SJCRH30 (cell line): ENCODE data around the gene ITCH. TPM values are rescaled to one million over a fixed set of nuclear protein-coding genes. Genes with fewer than 3 reads are reported as not detected.
"Not testable (repeated sequence)": the region's sequence is repeated elsewhere in the genome, so short reads cannot be mapped to it uniquely, and the experiment has no call there.

Experiments
- DNase-seq, 2 experiments: peaks; one replicate each; pipeline ENCODE4 v3.0.0-alpha.2; 2015 to 2020
- H3K27ac ChIP-seq: fragments of 250-450 bp; sonication (Bioruptor Pico); 2 replicates; pipeline ENCODE4 v1.5.1; 2020; ENCODE audit warnings: mild to moderate bottlenecking, moderate library complexity
- H3K27me3 ChIP-seq: fragments of 250-450 bp; sonication (Bioruptor Pico); 2 replicates; pipeline ENCODE4 v1.5.1; 2020; ENCODE audit warnings: mild to moderate bottlenecking, moderate library complexity
- H3K36me3 ChIP-seq: fragments of 250-450 bp; sonication (Bioruptor Pico); 2 replicates; pipeline ENCODE4 v1.5.1; 2020; ENCODE audit warnings: mild to moderate bottlenecking, moderate library complexity
- H3K4me1 ChIP-seq: fragments of 250-450 bp; sonication (Bioruptor Pico); 2 replicates; pipeline ENCODE4 v1.5.1; 2020; ENCODE audit warnings: mild to moderate bottlenecking, moderate library complexity
- H3K4me3 ChIP-seq: fragments of 250-450 bp; sonication (Bioruptor Pico); 2 replicates; pipeline ENCODE4 v1.5.1; 2020; ENCODE audit warnings: mild to moderate bottlenecking, moderate library complexity
- H3K9me3 ChIP-seq: fragments of 250-450 bp; sonication (Bioruptor Pico); replicated peaks from 2 replicates; pipeline ENCODE4 v1.5.1; 2020; ENCODE audit warnings: mild to moderate bottlenecking, moderate library complexity
- total RNA-seq: library from RNA; depleted of rRNA; stranded (reverse); fragments of >200 nt; shearing (Covaris generic); gene quantifications from 2 replicates; pipeline ENCODE4 v1.2.3, GENCODE V29; 2014

The ITCH gene
- total RNA-seq, 1 experiment from 2014 or later, result 91.1 TPM

DNA sequence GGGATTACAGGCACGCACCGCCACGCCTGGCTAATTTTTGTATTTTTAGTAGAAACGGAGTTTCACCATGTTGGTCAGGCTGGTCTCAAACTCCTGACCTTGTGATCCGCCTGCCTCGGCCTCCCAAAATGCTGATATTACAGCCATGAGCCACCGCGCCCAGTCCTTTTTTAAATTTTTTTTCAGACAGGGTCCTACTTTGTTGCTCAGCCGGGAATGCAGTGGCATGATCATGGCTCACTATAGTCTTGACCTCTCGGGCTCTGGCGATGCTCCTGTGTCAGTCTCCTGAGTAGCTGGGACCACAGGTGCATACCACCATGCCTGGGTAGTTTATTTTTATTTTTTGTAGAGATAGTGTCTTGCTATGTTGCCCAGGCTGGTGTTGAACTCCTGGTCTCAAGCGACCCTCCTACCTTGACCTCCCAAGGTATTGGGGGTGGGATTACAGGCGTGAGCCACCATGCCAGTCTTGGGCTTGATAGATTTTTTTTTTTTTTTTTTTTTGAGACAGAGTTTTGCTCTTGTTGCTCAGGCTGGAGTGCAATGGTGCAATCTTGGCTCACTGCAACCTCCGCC, 19.9 kb downstream of the ITCH start:
- H3K4me1 ChIP-seq, DNase-seq, H3K9me3 ChIP-seq, H3K27me3 ChIP-seq, H3K27ac ChIP-seq, H3K4me3 ChIP-seq: not testable (repeated sequence)
- peaks cover 18% of the 10 kb centered on the region for H3K36me3 ChIP-seq

DNA sequence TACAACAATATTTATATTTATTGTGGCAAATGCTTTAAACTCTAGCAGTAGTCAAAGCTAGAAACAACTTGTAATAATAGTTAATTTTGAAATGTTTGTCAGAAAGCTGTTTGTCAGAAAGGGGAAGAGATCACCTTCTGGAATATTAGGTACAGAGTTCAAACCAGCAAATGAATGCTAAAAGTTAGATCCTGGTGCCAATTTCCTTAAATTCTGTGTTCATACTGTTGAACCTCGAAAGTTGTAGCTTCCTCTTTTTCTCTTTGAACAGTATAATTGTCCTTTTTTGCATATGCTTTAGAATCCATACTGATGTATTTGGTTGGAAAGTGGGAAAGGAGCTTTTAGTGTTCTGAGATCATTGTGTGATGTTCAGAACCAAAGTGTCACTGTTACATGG, 22.4 kb downstream of the ITCH start:
- H3K4me3 ChIP-seq, result no peak overlapping the region
- H3K27me3 ChIP-seq, result no peaks in the 10 kb centered on the region
- peaks cover 8% of the 10 kb centered on the region for H3K4me1 ChIP-seq
- DNase-seq, result no peak
- peaks cover 23% of the 10 kb centered on the region for H3K36me3 ChIP-seq
- H3K9me3 ChIP-seq, result no peaks in the 10 kb centered on the region
- H3K27ac ChIP-seq, result no peak overlapping the region

DNA sequence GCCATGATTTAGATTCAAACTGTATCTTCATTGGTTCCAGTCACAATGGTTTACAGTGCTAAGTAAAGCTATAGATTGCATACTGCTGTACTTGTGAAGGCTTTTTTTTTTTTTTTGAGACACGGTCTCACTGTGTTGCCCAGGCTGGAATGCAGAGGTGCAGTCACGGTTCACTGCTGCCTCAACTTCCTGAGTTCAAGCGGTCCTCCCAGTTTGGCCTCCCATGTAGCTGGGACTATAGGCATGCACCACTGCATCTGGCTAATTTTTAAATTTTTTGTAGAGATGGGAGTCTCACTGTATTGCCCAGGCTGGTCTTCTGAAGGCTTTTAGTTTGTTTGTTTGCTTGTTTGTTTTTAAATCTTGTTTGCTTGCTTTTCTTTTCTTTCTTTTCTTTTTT, 24.9 kb downstream of the ITCH start:
- no peak overlapping the region for H3K4me3 ChIP-seq
- H3K4me1 ChIP-seq, result peaks cover 20% of the 10 kb centered on the region
- no peaks in the 10 kb centered on the region for H3K9me3 ChIP-seq
- no peak for DNase-seq
- no peak overlapping the region for H3K27ac ChIP-seq
- peaks cover 32% of the 10 kb centered on the region for H3K36me3 ChIP-seq
- H3K27me3 ChIP-seq, result no peaks in the 10 kb centered on the region

DNA sequence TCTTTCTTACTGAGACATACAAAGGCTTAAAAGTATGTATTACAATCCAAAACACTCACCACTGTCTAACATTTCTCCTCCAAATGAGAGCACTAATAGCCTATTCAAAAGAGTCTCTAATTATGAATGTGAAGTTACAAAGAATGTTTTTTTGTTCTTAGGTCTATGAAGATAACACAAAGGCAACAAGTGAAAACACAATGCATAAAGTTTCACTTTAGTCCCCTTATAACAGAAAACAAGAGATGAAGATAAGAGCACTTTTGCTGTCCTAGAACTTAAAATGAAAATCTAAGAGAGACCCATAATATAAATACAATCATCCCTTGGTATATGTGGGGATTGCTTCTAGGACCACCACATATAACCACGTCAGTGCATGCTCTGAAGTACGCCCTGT, 25.6 kb downstream of the ITCH start:
- no peak overlapping the region for H3K4me3 ChIP-seq
- H3K27ac ChIP-seq, result no peak overlapping the region
- no peaks in the 10 kb centered on the region for H3K9me3 ChIP-seq
- H3K4me1 ChIP-seq, result peaks cover 20% of the 10 kb centered on the region
- peaks cover 38% of the 10 kb centered on the region for H3K36me3 ChIP-seq
- H3K27me3 ChIP-seq, result no peaks in the 10 kb centered on the region
- DNase-seq, result no peak

DNA sequence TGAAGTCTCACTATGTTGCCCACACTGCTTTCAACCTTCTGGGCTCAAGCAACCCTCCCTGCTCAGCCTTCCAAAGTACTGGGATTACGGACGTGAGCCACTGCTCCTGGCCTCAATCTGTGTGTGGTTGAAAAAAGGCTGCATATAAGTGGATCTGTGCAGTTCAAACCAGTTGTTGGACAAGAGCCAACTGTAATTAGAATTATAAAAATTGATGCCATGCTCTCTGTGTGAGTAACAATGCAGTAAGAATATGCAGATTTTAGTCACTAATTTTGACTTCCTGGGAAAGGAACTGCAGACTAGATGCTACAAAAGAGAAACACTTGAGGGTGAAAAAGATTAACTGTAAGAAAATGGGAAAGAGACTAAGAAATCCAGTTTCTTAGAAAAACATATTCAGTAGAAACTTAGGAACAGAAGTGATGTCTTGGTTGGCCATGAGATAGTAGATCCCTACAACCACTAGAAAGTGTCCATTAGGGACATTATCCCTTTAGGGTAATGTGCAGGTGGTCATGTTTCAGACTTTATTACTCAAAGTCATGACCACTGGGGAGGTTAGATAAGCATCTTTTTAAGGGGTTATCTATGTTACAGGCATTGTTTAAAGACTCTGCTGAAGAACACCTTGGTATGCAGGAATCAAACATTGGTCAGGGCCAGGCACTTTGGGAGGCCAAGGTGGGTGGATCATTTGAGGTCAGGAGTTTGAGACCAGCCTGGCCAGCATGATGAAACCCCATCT, 26.3 kb downstream of the ITCH start:
- Histone ChIP-seq H3K4me1 (peaks cover 20% of the 10 kb centered on the region), H3K27ac (no peak overlapping the region), H3K27me3 (no peaks in the 10 kb centered on the region), H3K9me3 (no peaks in the 10 kb centered on the region), H3K4me3 (no peak overlapping the region), H3K36me3 (peaks cover 43% of the 10 kb centered on the region)
- DNase-seq, result peak in 1 of 2 experiments; percentile 39

DNA sequence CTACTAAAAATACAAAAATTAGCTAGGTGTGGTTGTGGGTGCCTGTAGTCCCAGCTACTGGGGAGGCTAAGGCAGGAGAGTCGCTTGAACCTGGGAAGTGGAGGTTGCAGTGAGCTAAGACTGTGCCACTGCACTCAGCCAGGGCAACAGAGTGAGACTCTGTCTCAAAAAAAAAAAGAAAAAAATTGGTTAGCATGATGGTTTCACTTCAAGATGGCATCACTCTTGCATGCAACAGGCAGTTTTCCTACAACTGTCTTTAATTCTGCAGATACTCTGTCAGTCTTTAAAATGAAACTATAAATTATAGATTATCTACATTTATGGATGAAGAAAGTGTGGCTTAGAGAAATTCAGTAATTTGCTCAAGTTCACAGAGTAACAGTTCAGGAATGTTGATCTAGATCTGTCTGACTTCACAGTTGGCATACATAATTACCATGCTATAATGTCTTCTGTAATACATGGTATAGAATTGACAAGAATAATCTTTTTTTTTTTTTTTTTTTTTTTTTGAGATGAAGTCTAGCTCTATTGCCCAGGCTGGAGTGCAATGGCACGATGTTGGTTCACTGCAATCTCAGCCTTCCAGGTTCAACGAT, 27.0 kb downstream of the ITCH start:
- no peak overlapping the region for H3K27ac ChIP-seq
- DNase-seq, result no peak

DNA sequence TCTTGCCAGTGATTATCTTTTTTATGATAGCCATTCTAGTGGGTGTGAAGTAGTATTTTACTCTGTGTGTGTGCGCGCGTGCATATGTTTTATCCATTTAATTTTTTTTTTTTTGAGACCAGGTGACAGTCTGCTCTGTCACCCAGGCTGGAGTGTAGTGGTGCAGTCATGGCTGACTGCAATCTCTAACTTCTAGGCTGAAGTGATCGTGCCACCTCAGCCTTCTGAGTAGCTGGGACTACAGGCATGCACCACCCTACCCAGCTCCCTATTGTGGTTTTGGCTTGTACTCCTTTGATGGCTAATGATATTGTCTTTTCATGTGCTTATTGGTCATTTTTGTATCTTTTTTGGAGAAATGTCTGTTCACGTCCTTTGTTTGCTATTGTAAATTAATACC, 33.3 kb downstream of the ITCH start:
- Histone ChIP-seq H3K4me3 (no peak overlapping the region), H3K27ac (no peak overlapping the region), H3K27me3 (no peaks in the 10 kb centered on the region), H3K9me3 (no peaks in the 10 kb centered on the region), H3K4me1 (peaks cover 17% of the 10 kb centered on the region), H3K36me3 (peaks cover 64% of the 10 kb centered on the region)
- DNase-seq, result no peak

More for the DNA sequence above, 27.0 kb downstream of the ITCH start:
- Histone ChIP-seq H3K27me3 (no peaks in the 10 kb centered on the region), H3K4me3 (no peak overlapping the region), H3K4me1 (peaks cover 20% of the 10 kb centered on the region), H3K9me3 (no peaks in the 10 kb centered on the region), H3K36me3 (peaks cover 44% of the 10 kb centered on the region)

DNA sequence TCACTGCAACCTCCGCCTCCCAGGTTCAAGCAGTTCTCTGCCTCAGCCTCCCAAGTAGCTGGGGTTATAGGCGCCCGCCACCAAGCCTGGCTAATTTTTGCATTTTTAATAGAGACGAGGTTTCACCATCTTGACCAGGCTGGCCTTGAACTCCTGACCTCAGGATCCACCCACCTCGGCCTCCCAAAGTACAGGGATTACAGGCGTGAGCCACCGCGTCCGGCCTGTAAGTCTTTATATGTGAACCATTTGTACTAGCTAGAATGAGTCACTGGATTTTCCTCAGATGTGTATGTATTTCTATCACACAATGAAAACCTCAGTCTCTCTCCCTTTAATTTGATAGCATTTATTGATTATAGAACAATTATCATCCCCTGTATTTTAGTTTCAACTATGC, 34.0 kb downstream of the ITCH start:
- Histone ChIP-seq H3K36me3 (peaks cover 58% of the 10 kb centered on the region), H3K4me1 (peaks cover 18% of the 10 kb centered on the region), H3K27me3 (no peaks in the 10 kb centered on the region), H3K9me3 (no peaks in the 10 kb centered on the region), H3K27ac (no peak overlapping the region), H3K4me3 (no peak overlapping the region)
- no peak for DNase-seq

DNA sequence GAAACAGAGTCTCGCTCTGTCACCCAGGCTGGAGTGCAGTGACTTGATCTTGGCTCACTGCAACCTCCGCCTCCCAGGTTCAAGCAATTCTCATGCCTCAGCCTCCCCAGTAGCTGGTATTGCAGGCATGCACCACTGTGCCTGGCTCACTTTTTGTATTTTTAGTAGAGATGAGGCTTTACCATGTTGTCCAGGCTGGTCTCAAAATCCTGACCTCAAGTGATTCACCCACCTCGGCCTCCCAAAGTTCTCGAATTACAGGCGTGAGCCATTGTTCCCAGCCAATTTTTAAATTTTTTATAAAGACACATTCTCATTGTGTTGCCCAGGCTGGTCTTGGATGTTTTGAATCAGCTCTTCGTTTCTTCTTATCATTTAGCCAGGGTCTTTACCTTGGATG, 37.7 kb downstream of the ITCH start:
- Histone ChIP-seq H3K4me1 (peaks cover 23% of the 10 kb centered on the region), H3K36me3 (peaks cover 42% of the 10 kb centered on the region)
- not testable (repeated sequence) for H3K27me3 ChIP-seq, H3K4me3 ChIP-seq, H3K9me3 ChIP-seq, H3K27ac ChIP-seq
- peak; percentile 52 to 57 for DNase-seq

DNA sequence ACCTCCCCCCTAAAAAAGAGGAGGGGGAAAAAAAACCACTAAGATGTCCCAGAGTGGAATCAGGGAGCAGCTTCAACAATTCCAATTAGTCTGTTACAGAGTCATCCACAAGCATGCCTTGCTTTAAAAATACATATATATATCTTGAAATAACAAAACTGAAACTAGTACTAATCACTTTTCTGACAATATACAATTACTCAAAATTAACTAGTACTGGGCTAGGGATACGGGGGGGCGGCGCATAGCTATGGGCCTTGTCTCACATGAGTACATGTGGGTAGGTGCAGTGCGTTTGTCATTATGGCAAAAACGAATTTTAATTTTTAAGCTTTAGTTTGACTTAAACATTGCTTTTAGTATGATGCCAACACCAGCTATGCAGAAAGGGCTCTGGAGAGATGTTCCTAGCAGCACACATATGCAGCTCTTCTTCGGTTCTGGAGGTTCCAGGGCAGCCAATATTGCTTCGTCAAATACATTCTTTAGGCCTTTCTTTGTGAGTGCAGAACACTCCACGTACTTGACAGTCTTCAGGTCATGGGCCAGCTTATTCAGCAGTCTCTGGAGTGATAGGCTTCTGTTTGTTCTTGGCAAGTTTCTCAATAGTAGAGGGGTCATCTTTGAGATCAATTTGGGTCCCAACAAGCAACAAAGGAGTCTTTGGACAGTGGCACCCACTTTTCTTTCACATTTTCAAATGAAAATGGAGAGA, 38.8 kb downstream of the ITCH start:
- Histone ChIP-seq H3K4me3 (no peak overlapping the region), H3K27ac (no peak overlapping the region), H3K4me1 (peaks cover 23% of the 10 kb centered on the region), H3K36me3 (peaks cover 48% of the 10 kb centered on the region), H3K27me3 (no peaks in the 10 kb centered on the region), H3K9me3 (no peaks in the 10 kb centered on the region)
- DNase-seq, result no peak

DNA sequence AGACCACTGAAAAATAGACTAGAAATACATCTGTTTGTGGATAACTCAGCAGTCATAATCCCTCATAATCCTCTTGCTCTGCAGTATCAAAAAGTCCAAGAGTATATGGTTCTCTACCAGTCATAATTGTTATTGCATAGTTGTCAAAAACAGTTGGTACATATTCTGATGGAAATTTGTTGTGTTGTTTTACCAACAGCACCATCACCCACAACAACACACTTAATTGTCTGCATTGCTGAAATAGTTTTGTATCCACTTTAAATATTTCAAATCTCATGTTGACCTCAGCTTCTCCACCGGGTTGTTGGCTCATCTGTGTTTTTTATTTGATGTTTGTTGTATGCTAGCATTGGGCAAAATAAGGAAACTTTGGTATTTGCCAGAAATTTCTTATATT, 39.4 kb downstream of the ITCH start:
- Histone ChIP-seq H3K27ac (no peak overlapping the region), H3K9me3 (no peaks in the 10 kb centered on the region), H3K4me1 (peaks cover 23% of the 10 kb centered on the region), H3K36me3 (peaks cover 44% of the 10 kb centered on the region), H3K4me3 (no peak overlapping the region), H3K27me3 (no peaks in the 10 kb centered on the region)
- DNase-seq, result no peak

DNA sequence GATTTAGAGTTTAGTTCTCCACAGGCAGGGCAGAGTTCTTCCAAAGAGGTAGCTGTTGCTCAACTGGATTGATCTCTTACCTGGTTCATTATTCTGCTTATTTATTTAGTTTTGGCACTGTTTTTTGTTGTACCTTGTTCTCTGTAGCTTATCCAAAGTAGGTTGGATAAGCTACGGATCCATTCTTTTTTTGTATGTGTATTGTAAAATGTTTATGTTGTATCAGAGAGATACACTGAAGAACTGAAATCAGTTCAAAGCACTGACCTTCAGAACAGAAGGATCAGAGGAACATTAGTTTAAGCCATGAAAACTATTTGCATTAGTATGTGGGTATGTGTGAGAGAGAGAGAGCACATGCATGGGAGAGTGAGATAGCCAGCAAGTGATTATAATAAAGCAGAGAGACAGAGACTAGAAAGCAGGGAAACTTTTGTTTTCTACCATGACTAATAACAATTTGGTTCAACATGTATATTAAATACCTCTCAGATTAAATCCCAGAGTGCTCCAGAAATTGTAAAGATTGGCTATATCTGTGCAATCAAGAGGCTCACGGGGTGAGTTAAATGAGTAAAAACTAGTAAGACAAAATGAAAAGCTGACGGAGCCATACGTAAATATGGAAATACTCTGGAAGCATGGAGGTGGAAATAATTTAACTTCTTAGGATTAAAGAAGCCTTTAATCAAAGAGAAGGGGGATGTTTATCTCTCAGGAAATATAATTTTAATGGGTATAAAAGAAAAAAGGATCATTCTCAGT, 40.2 kb downstream of the ITCH start:
- H3K27me3 ChIP-seq, result no peaks in the 10 kb centered on the region
- no peaks in the 10 kb centered on the region for H3K9me3 ChIP-seq
- no peak overlapping the region for H3K4me3 ChIP-seq
- H3K36me3 ChIP-seq, result peaks cover 43% of the 10 kb centered on the region
- no peak overlapping the region for H3K27ac ChIP-seq
- DNase-seq, result no peak
- H3K4me1 ChIP-seq, result peaks cover 23% of the 10 kb centered on the region

DNA sequence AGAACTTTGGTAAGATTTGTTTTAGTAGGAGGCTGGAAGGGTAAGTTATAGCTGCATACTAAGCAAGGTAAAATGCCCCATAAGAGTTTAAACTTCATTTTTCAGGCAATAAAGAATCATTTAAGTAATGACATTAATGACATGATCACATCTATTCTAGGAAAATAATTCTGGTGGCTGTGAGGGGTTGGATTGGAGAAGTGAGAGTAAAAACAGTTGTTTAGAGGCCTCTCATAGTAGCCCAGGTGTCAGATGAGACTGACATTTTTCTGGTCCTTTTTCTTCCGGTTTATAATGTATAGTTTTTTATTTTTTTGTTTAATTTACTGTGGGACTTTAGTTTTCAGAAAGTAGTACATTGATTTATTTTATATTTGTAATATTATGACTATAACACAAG, 40.8 kb downstream of the ITCH start:
- no peaks in the 10 kb centered on the region for H3K27me3 ChIP-seq
- H3K4me1 ChIP-seq, result peaks cover 23% of the 10 kb centered on the region
- DNase-seq, result no peak
- no peaks in the 10 kb centered on the region for H3K9me3 ChIP-seq
- no peak overlapping the region for H3K4me3 ChIP-seq
- H3K36me3 ChIP-seq, result peaks cover 44% of the 10 kb centered on the region
- H3K27ac ChIP-seq, result no peak overlapping the region

DNA sequence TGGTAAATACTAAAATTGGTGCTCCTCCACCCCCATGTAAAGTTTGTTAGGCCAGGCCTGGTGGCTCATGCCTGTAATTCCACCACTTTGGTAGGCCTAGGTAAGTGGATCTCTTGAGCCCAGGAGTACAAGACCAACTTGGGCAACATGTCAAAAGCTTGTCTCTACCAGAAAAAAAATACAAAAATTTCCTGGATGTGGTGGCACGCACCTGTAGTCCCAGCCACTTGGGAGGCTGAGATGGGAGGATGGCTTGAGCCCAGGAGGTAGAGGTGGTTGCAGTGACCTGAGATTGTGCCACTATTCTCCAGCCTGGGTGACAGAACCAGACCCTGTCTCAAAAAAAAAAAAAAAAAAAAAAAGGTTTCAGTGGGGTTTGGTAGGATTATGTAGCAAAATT, 41.7 kb downstream of the ITCH start:
- DNase-seq, result no peak
- H3K4me3 ChIP-seq, result no peak overlapping the region
- no peak overlapping the region for H3K27ac ChIP-seq
- peaks cover 49% of the 10 kb centered on the region for H3K36me3 ChIP-seq
- H3K27me3 ChIP-seq, result no peaks in the 10 kb centered on the region
- H3K9me3 ChIP-seq, result no peaks in the 10 kb centered on the region
- H3K4me1 ChIP-seq, result peaks cover 23% of the 10 kb centered on the region
